H1 (cell line): Measurements from ENCODE around the gene HCAR2. TPM values are rescaled to one million over a fixed set of nuclear protein-coding genes. Genes with fewer than 3 reads are reported as not detected.
"Not testable (repeated sequence)": the region's sequence is repeated elsewhere in the genome, so short reads cannot be mapped to it uniquely, and the experiment has no call there.

Experiments used
- CTCF ChIA-PET: fragments of 300-600 bp; sonication (Branson Sonifier 250); formaldehyde crosslinking; loops from one replicate; lab custom pipeline; 2021; ENCODE audit not compliant: partially characterized antibody; lab: Charles Lee
- POLR2A ChIA-PET: fragments of 300-600 bp; sonication (Branson Sonifier 250); formaldehyde crosslinking; loops from one replicate; lab custom pipeline; 2021; ENCODE audit warnings: inconsistent platforms; ENCODE audit not compliant: partially characterized antibody; lab: Charles Lee
- DNase-seq, 2 experiments: peaks; one replicate each; pipeline versions ENCODE4 v3.0.0 to v3.0.0-alpha.2; 2010 to 2022; ENCODE audit warnings: low spot score in 2 of 2, low read depth in 1 of 2, mixed read lengths in 1 of 2
- FAIRE-seq: peaks from 2 replicates; lab custom pipeline; 2011; peaks lifted over from hg19 to GRCh38; lab: Jason Lieb, UNC
- H2AFZ ChIP-seq: 2 replicates; pipeline ENCODE4 v1.8.1; 2012; ENCODE audit warnings: low read length, inconsistent platforms
- H2AK5ac ChIP-seq: 2 replicates; pipeline ENCODE4 v1.6.1; 2013; ENCODE audit warnings: low read depth, low read length
- H2BK120ac ChIP-seq: replicated peaks from 2 replicates; pipeline ENCODE3; 2013; ENCODE audit warnings: low read depth, low read length, inconsistent platforms
- H2BK12ac ChIP-seq: 2 replicates; pipeline ENCODE4 v1.6.1; 2013; ENCODE audit warnings: low read depth, low read length
- H2BK15ac ChIP-seq: 2 replicates; pipeline ENCODE4 v1.6.1; 2013; ENCODE audit warnings: low read length
- H2BK20ac ChIP-seq: 2 replicates; pipeline ENCODE4 v1.6.1; 2013; ENCODE audit warnings: low read length
- H2BK5ac ChIP-seq: 2 replicates; pipeline ENCODE4 v1.6.1; 2013; ENCODE audit warnings: low read depth, low read length
- H3K14ac ChIP-seq: 2 replicates; pipeline ENCODE4 v1.6.1; 2013; ENCODE audit warnings: inconsistent platforms; ENCODE audit not compliant: insufficient read length
- H3K18ac ChIP-seq: 2 replicates; pipeline ENCODE4 v1.6.1; 2013; ENCODE audit warnings: low read length; ENCODE audit errors: extremely low read depth
- H3K23ac ChIP-seq: 2 replicates; pipeline ENCODE4 v1.6.1; 2013; ENCODE audit warnings: inconsistent platforms; ENCODE audit not compliant: insufficient read length
- H3K23me2 ChIP-seq: 2 replicates; pipeline ENCODE4 v1.6.1; 2013; ENCODE audit warnings: low read depth, low read length
- H3K27ac ChIP-seq: 2 replicates; pipeline ENCODE4 v1.6.1; 2011; ENCODE audit warnings: low read depth, low read length, inconsistent platforms
- H3K27me3 ChIP-seq, 4 experiments: replicated peaks in 1 of 4; 1 replicate in 1 of 4; 2 replicates in 3 of 4; pipeline versions ENCODE4 v1.6.1 to v1.8.1; 2011 to 2013; ENCODE audit warnings: low read length in 3 of 4, mild to moderate bottlenecking in 3 of 4, inconsistent platforms in 2 of 4, mixed read lengths in 2 of 4, moderate library complexity in 1 of 4; ENCODE audit not compliant: control insufficient read depth in 3 of 4, insufficient read depth in 3 of 4; ENCODE audit errors: extremely low read depth in 1 of 4
- H3K36me3 ChIP-seq, 4 experiments: 2 replicates each; pipeline versions ENCODE4 v1.6.1 to v1.8.1; 2011 to 2013; ENCODE audit warnings: mild to moderate bottlenecking in 4 of 4, low read length in 3 of 4, moderate library complexity in 2 of 4, control low read depth in 1 of 4, inconsistent platforms in 1 of 4; ENCODE audit not compliant: insufficient read depth in 4 of 4, control insufficient read depth in 2 of 4
- H3K4ac ChIP-seq: replicated peaks from 2 replicates; pipeline ENCODE3; 2013; ENCODE audit warnings: low read length, low read depth, mixed read lengths, inconsistent platforms; ENCODE audit not compliant: insufficient read length
- H3K4me1 ChIP-seq, 4 experiments: replicated peaks in 1 of 4; 1 replicate in 1 of 4; 2 replicates in 3 of 4; pipeline versions ENCODE4 v1.6.1 to v1.8.1; 2011 to 2013; ENCODE audit warnings: low read length in 3 of 4, inconsistent platforms in 2 of 4, mixed read lengths in 1 of 4; ENCODE audit not compliant: insufficient read depth in 4 of 4, control insufficient read depth in 3 of 4
- H3K4me2 ChIP-seq, 2 experiments: 2 replicates each; pipeline versions ENCODE4 v1.6.1 to v1.8.1; 2011 to 2013; ENCODE audit warnings: low read depth in 2 of 2, low read length in 2 of 2, control low read depth in 1 of 2, inconsistent platforms in 1 of 2, mild to moderate bottlenecking in 1 of 2; ENCODE audit not compliant: insufficient read depth in 1 of 2
- H3K4me3 ChIP-seq, 4 experiments: fragments of 200-600, 300-600 bp in 1 of 4; sonication (generic), shearing (Covaris generic), sonication (Bioruptor Twin) in 1 of 4; 2 replicates each; pipeline versions ENCODE4 v1.5.1 to v1.8.1; 2011 to 2016; ENCODE audit warnings: low read length in 4 of 4, low read depth in 3 of 4, control low read depth in 2 of 4, inconsistent platforms in 2 of 4, mild to moderate bottlenecking in 2 of 4, mixed read lengths in 1 of 4, moderate library complexity in 1 of 4; ENCODE audit not compliant: insufficient read depth in 2 of 4; ENCODE audit errors: extremely low read depth in 1 of 4
- H3K56ac ChIP-seq: replicated peaks from 2 replicates; pipeline ENCODE3; 2013; ENCODE audit warnings: low read depth, mild to moderate bottlenecking, mixed read lengths, low read length, inconsistent platforms; ENCODE audit not compliant: insufficient read length
- H3K79me1 ChIP-seq: 2 replicates; pipeline ENCODE4 v1.6.1; 2013; ENCODE audit warnings: low read depth, low read length, control low read depth
- H3K79me2 ChIP-seq, 2 experiments: 2 replicates each; pipeline versions ENCODE4 v1.6.1 to v1.8.1; 2012 to 2013; ENCODE audit warnings: low read length in 2 of 2, mild to moderate bottlenecking in 2 of 2, inconsistent platforms in 1 of 2; ENCODE audit not compliant: insufficient read depth in 2 of 2, control insufficient read depth in 1 of 2
- H3K9ac ChIP-seq, 4 experiments: replicated peaks in 1 of 4; 1 replicate in 1 of 4; 2 replicates in 3 of 4; pipeline versions ENCODE4 v1.6.1 to v1.8.1; 2011 to 2013; ENCODE audit warnings: low read depth in 3 of 4, low read length in 3 of 4, control low read depth in 2 of 4, mild to moderate bottlenecking in 2 of 4, moderate library complexity in 2 of 4, inconsistent platforms in 1 of 4; ENCODE audit errors: extremely low read depth in 1 of 4
- H3K9me3 ChIP-seq, 2 experiments: 2 replicates each; pipeline versions ENCODE4 v1.6.1 to v1.8.1; 2012 to 2013; ENCODE audit warnings: mild to moderate bottlenecking in 2 of 2, moderate library complexity in 2 of 2, control low read depth in 1 of 2, inconsistent platforms in 1 of 2, low read depth in 1 of 2, low read length in 1 of 2, mixed read lengths in 1 of 2; ENCODE audit not compliant: insufficient read depth in 2 of 2
- H4K20me1 ChIP-seq, 2 experiments: replicated peaks in 1 of 2; 2 replicates each; pipeline versions ENCODE3 to v1.8.1; 2011 to 2013; ENCODE audit warnings: inconsistent platforms in 2 of 2, low read length in 2 of 2, mild to moderate bottlenecking in 1 of 2; ENCODE audit not compliant: insufficient read depth in 2 of 2, control insufficient read depth in 1 of 2
- H4K5ac ChIP-seq: 2 replicates; pipeline ENCODE4 v1.6.1; 2013; ENCODE audit warnings: low read length, low read depth, mixed read lengths, inconsistent platforms; ENCODE audit not compliant: insufficient read length
- H4K8ac ChIP-seq: 2 replicates; pipeline ENCODE4 v1.8.0; 2013; ENCODE audit warnings: mild to moderate bottlenecking, moderate library complexity, low read length, inconsistent platforms; ENCODE audit not compliant: insufficient read depth; ENCODE audit errors: extremely low read depth
- H4K91ac ChIP-seq: replicated peaks from 2 replicates; pipeline ENCODE3; 2013; ENCODE audit warnings: low read length, mixed read lengths, inconsistent platforms; ENCODE audit not compliant: insufficient read length
- WGBS, 2 experiments: shearing (Covaris generic) in 1 of 2; methylation state at CpG; one replicate each; pipeline versions ENCODE4 v1.1.6 to v1.1.7; 2013 to 2015; ENCODE audit warnings: low lambda C conversion rate in 2 of 2, mixed read lengths in 2 of 2, inconsistent platforms in 1 of 2, low coverage in 1 of 2, missing lambda C conversion rate in 1 of 2; ENCODE audit not compliant: insufficient replicate concordance in 2 of 2, insufficient coverage in 1 of 2, insufficient read length in 1 of 2; ENCODE audit errors: extremely low coverage in 1 of 2, missing lambda C conversion rate in 1 of 2; 5-methylcytosine and 5-hydroxymethylcytosine counted together
- long read RNA-seq, 2 experiments: library from RNA in 1 of 2; library from capped mRNA in 1 of 2; stranded (forward); transcript quantifications; one replicate each; pipeline ENCODE4 v2.0.0, GENCODE V29; 2021; ENCODE audit warnings: inconsistent platforms in 1 of 2
- polyA minus RNA-seq, 3 experiments: library from RNA; depleted of rRNA, polyadenylated mRNA; stranded (reverse); fragments of >200 nt; gene quantifications; 1 replicate in 2 of 3; 2 replicates in 1 of 3; pipeline ENCODE4 v1.2.3, GENCODE V29; 2011
- polyA plus RNA-seq, 7 experiments: library from polyadenylated mRNA; depleted of rRNA in 3 of 7; stranded (reverse) in 5 of 7; unstranded in 2 of 7; fragments of >200 nt in 5 of 7; fragments of 200-250 nt in 2 of 7; gene quantifications; 1 replicate in 5 of 7; 2 replicates in 1 of 7; 4 replicates in 1 of 7; pipeline versions ENCODE4 v1.2.1 to v1.2.3, GENCODE V29; 2011 to 2013; ENCODE audit warnings: missing spikeins in 2 of 7, mixed read lengths in 2 of 7
- total RNA-seq: library from RNA; stranded (reverse); fragmentation: NEBNext Ultra II Directional; extraction: Animal tissue kit (Norgen Biotek cat#: 25700); gene quantifications from 2 replicates; pipeline ENCODE4 v1.2.1, GENCODE V29; 2021

Gene HCAR2
- total RNA-seq (not detected in 2 replicates), polyA plus RNA-seq (2011; rRNA removed) (not detected in 2 replicates), polyA minus RNA-seq (2011; rRNA and poly(A)+ RNA removed) (not detected in 2 replicates)
- polyA plus RNA-seq (2011; cell fraction: cytosol; rRNA removed), result not detected
- polyA plus RNA-seq (2011; cell fraction: nucleus; rRNA removed), result not detected
- polyA plus RNA-seq (2012, experiment 1 of 2), result not detected in 4 replicates
- polyA plus RNA-seq (2012, experiment 2 of 2), result not detected
- not detected for polyA plus RNA-seq (2013, experiment 1 of 2)
- polyA plus RNA-seq (2013, experiment 2 of 2), result not detected
- not detected for polyA minus RNA-seq (2011; cell fraction: cytosol; rRNA and poly(A)+ RNA removed)
- polyA minus RNA-seq (2011; cell fraction: nucleus; rRNA and poly(A)+ RNA removed), result not detected
- long read RNA-seq, experiment 1, result 0 reads
- long read RNA-seq, experiment 2, result 0 reads

DNA sequence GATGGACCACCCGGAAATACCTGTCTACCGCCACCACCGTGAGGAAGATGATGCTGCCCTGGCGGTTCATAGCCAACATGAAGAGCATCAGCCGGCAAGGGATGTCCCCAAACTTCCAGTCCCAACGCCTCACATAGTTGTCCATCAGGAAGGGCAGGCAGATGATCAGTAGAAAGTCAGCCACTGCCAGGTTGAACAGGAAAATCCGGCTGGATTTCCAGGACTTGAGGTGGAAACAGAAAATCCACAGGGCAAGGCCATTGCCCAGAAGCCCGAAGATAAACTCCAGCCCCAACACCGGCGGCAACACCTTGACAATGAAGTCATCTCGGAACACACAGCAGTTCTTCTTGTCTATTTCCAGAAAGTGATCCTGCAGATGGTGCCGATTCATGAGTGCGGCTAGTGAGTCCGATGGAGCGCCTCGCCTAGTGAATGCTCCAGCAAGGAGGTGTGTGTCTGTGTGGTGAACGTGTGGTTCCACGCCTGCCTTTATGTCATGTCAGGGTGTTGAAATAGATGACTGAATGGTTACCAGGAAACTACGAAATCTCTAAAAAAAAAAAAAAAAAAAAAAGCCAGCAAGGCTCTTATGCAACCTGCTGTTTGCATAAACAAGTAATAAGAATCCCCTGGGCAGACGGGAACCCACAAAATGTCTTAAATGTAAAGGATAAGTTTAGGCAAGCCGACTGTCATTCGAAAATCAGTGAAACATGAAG is at the start of gene HCAR2:
Gene HCAR2 (minus strand): TSS at position 468 of the 722 bp plus-strand sequence. CDS start 74 bp downstream, at position 394.
- H3K4me2 ChIP-seq, FAIRE-seq, H3K4me1 ChIP-seq, H3K14ac ChIP-seq, H3K79me2 ChIP-seq, H4K5ac ChIP-seq, H2BK12ac ChIP-seq, H3K56ac ChIP-seq, H3K27me3 ChIP-seq, POLR2A ChIA-PET, DNase-seq, H3K9me3 ChIP-seq, H2BK15ac ChIP-seq, H2AFZ ChIP-seq, H3K27ac ChIP-seq, H3K9ac ChIP-seq, H4K8ac ChIP-seq, CTCF ChIA-PET, H2BK20ac ChIP-seq, H3K79me1 ChIP-seq, H3K36me3 ChIP-seq, H4K91ac ChIP-seq, H4K20me1 ChIP-seq, H3K23ac ChIP-seq, H2AK5ac ChIP-seq, H3K4me3 ChIP-seq, H2BK120ac ChIP-seq, H3K18ac ChIP-seq, H2BK5ac ChIP-seq, H3K4ac ChIP-seq, H3K23me2 ChIP-seq: not testable (repeated sequence)
- WGBS, 2 experiments, result 87% methylated on average over 21 of the region's 22 CpGs; no CpG with 5 or more reads in 1 of the 2 experiments
